Measurements from ENCODE around the gene BIRC2.
A peak's percentile ranks its signal among the peaks of the same experiment; 100 is the strongest.

BIRC2 gene

DNA sequence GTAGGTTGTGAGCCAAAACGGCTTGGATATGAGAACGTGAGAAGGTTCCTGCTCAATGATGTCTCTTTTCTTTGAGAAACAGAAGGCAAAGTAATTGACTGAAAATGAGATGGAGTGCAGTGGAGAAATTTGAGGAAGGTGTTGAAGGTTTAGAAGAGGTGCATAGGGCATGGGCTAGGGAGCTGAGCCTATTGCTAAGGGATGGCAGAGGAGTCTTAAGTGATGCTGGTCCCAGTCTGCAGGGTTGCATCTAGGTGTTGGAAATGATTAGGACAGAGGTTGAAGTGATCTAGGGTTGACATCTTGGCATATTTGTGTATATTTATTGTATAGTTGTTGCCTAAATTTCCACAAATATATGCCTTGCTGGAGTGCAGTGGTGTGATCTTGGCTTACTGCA is 27.5 kb upstream of the BIRC2 start:
- H3K4me1 ChIP-seq (ENCODE audit: low read length) = peaks cover 54% of the 10 kb centered on the region
- no peaks in the 10 kb centered on the region; the same call in 1 of the 2 replicates for H3K36me3 ChIP-seq (replicated peaks; ENCODE audit: insufficient read depth, low read length)
- no peaks in the 10 kb centered on the region for H3K27me3 ChIP-seq (replicated peaks; ENCODE audit: insufficient read depth, low read length)
- TF ChIP-seq, protein P1, sequence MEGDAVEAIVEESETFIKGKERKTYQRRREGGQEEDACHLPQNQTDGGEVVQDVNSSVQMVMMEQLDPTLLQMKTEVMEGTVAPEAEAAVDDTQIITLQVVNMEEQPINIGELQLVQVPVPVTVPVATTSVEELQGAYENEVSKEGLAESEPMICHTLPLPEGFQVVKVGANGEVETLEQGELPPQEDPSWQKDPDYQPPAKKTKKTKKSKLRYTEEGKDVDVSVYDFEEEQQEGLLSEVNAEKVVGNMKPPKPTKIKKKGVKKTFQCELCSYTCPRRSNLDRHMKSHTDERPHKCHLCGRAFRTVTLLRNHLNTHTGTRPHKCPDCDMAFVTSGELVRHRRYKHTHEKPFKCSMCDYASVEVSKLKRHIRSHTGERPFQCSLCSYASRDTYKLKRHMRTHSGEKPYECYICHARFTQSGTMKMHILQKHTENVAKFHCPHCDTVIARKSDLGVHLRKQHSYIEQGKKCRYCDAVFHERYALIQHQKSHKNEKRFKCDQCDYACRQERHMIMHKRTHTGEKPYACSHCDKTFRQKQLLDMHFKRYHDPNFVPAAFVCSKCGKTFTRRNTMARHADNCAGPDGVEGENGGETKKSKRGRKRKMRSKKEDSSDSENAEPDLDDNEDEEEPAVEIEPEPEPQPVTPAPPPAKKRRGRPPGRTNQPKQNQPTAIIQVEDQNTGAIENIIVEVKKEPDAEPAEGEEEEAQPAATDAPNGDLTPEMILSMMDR (IDR thresholded peaks at IDR 0.05; ENCODE audit: low read length) = no peak
- TF ChIP-seq EZH2phosphoT487 (IDR thresholded peaks at IDR 0.05; ENCODE audit: low read length) (no peak), EZH2 (optimal IDR thresholded peaks at IDR 0.05; ENCODE audit: low read depth, low read length) (no peak)
- H3K79me2 ChIP-seq (ENCODE audit: low read length) = peaks cover 68% of the 10 kb centered on the region
- peak overlapping the region; percentile 57 for H3K4me3 ChIP-seq (ENCODE audit: low read length)
- peak overlapping the region; percentile 47; the same call in 1 of the 2 replicates for H3K27ac ChIP-seq (ENCODE audit: low read length)
- no peak for DNase-seq
- peaks cover 28% of the 10 kb centered on the region for H3F3A ChIP-seq (ENCODE audit: insufficient read depth, low read length)
- no peak overlapping the region for H2AFZ ChIP-seq (ENCODE audit: low read length)
- no peaks in the 10 kb centered on the region for H4K20me1 ChIP-seq (ENCODE audit: insufficient read depth, low read length)
- H3K4me2 ChIP-seq (ENCODE audit: low read depth, low read length) = peak overlapping the region; percentile 90
- H3K9me3 ChIP-seq (replicated peaks; ENCODE audit: insufficient read depth, low read length) = no peaks in the 10 kb centered on the region
- peak overlapping the region; percentile 53; the same call in 1 of the 2 replicates for H3K9ac ChIP-seq (ENCODE audit: low read length)
- H3K9me2 ChIP-seq (replicated peaks; ENCODE audit: insufficient read depth, low read length) = no peaks in the 10 kb centered on the region

DNA sequence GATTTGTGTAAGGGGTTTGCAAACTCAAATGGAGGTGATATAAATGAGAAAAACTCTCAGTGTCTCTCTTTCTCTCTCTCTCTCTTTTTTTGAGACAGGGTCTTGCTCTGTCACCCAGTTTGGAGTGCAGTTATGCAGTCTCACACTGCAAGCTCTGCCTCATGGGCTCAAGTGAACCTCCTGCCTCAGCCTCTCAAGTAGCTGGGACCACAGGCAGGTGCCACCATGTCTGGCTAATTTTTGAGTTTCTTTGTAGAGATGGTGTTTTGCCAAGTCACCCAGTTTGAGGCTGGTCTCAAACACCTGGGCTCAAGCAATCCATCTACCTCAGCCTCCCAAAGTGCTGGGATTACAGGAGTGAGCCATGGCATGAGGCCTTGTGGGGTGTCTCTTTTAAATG is 26.8 kb upstream of the BIRC2 start:
- peaks cover 48% of the 10 kb centered on the region for H3K4me1 ChIP-seq (ENCODE audit: low read length)
- peaks cover 2% of the 10 kb centered on the region; the same call in 1 of the 2 replicates for H3K36me3 ChIP-seq (replicated peaks; ENCODE audit: insufficient read depth, low read length)
- H3K27ac ChIP-seq (ENCODE audit: low read length) = peak overlapping the region; percentile 47; the same call in 1 of the 2 replicates

DNA sequence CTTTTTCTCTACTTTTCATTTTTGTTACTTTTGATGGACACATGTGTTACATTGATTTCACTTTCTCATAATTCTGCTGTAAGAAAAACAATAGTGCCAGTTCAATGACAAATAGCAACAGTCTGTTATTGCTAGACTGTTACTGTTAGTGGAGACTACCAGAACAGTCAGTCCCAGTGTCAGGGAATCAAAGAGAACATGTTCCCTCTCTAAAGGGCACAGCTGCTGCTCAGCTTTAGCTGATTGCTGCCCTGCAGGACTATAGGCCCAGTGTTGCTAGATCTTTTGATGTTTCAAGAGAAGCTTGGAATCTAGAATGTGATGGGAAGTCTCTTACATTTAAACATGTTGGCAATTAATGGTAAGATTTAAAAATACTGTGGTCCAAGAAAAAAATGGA is 26.3 kb upstream of the BIRC2 start:
- Histone ChIP-seq H3K27me3 (replicated peaks; ENCODE audit: insufficient read depth, low read length) (no peaks in the 10 kb centered on the region), H3F3A (ENCODE audit: insufficient read depth, low read length) (peaks cover 31% of the 10 kb centered on the region), H3K36me3 (replicated peaks; ENCODE audit: insufficient read depth, low read length) (peaks cover 2% of the 10 kb centered on the region; the same call in 1 of the 2 replicates), H3K9me2 (replicated peaks; ENCODE audit: insufficient read depth, low read length) (no peaks in the 10 kb centered on the region), H3K27ac (ENCODE audit: low read length) (peak overlapping the region; percentile 47; the same call in 1 of the 2 replicates), H3K4me2 (ENCODE audit: low read depth, low read length) (peak overlapping the region; percentile 90), H3K9ac (ENCODE audit: low read length) (peak overlapping the region; percentile 53; the same call in 1 of the 2 replicates), H4K20me1 (ENCODE audit: insufficient read depth, low read length) (no peaks in the 10 kb centered on the region), H3K4me1 (ENCODE audit: low read length) (peaks cover 43% of the 10 kb centered on the region), H3K4me3 (ENCODE audit: low read length) (peak overlapping the region; percentile 57), H3K9me3 (replicated peaks; ENCODE audit: insufficient read depth, low read length) (no peaks in the 10 kb centered on the region), H2AFZ (ENCODE audit: low read length) (no peak overlapping the region), H3K79me2 (ENCODE audit: low read length) (peaks cover 77% of the 10 kb centered on the region)
- DNase-seq = no peak
- TF ChIP-seq EZH2 (optimal IDR thresholded peaks at IDR 0.05; ENCODE audit: low read depth, low read length) (no peak), EZH2phosphoT487 (IDR thresholded peaks at IDR 0.05; ENCODE audit: low read length) (no peak)
- TF ChIP-seq, protein P1 (IDR thresholded peaks at IDR 0.05; ENCODE audit: low read length) = no peak

More for the DNA sequence above, 26.8 kb upstream of the BIRC2 start:
- H3K4me2 ChIP-seq (ENCODE audit: low read depth, low read length) = peak overlapping the region; percentile 90
- no peak overlapping the region for H2AFZ ChIP-seq (ENCODE audit: low read length)
- H3K9ac ChIP-seq (ENCODE audit: low read length) = peak overlapping the region; percentile 53; the same call in 1 of the 2 replicates
- no peaks in the 10 kb centered on the region for H3K9me2 ChIP-seq (replicated peaks; ENCODE audit: insufficient read depth, low read length)
- DNase-seq = no peak
- H3K79me2 ChIP-seq (ENCODE audit: low read length) = peaks cover 74% of the 10 kb centered on the region
- no peaks in the 10 kb centered on the region for H3K27me3 ChIP-seq (replicated peaks; ENCODE audit: insufficient read depth, low read length)
- H3K9me3 ChIP-seq (replicated peaks; ENCODE audit: insufficient read depth, low read length) = no peaks in the 10 kb centered on the region
- no peaks in the 10 kb centered on the region for H4K20me1 ChIP-seq (ENCODE audit: insufficient read depth, low read length)
- H3F3A ChIP-seq (ENCODE audit: insufficient read depth, low read length) = peaks cover 28% of the 10 kb centered on the region
- peak overlapping the region; percentile 57 for H3K4me3 ChIP-seq (ENCODE audit: low read length)
- TF ChIP-seq EZH2 (optimal IDR thresholded peaks at IDR 0.05; ENCODE audit: low read depth, low read length) = no peak
- TF ChIP-seq, protein P1 (IDR thresholded peaks at IDR 0.05; ENCODE audit: low read length) = no peak
- TF ChIP-seq EZH2phosphoT487 (IDR thresholded peaks at IDR 0.05; ENCODE audit: low read length) = no peak
